Erythroblast (primary cell): ENCODE measurements around the gene LRRC46.

Source experiments
- DNase-seq, 2 experiments: peaks; one replicate each; lab custom pipeline; 2025; lab: John Stamatoyannopoulos, UW
- GATA1 ChIP-seq: IDR thresholded peaks from 2 replicates; pipeline ENCODE4 v1.6.1; 2011; ENCODE audit warnings: low read depth, mild to moderate bottlenecking, control low read depth, low read length, moderate library complexity
- POLR2A ChIP-seq: IDR thresholded peaks from 2 replicates; pipeline ENCODE4 v1.6.1; 2011; ENCODE audit warnings: mild to moderate bottlenecking, low read length

The LRRC46 gene

GRCh38 chr17:47831003-47831933 is at the start of gene LRRC46, which contains the start of gene MRPL10:
Gene LRRC46 (plus strand): TSS chr17:47831670. CDS start chr17:47831990, 320 bp downstream.
Gene MRPL10 (minus strand): TSS chr17:47831541. CDS start chr17:47831511, 30 bp downstream.
- peak; percentile 95 for TF ChIP-seq POLR2A
- TF ChIP-seq GATA1 = no peak
- DNase-seq = peak; percentile 92 to 95

GRCh38 chr17:47785538-47786123 is 45.8 kb upstream of the LRRC46 start:
- TF ChIP-seq GATA1 = no peak
- no peak for TF ChIP-seq POLR2A
- peak; percentile 37 to 40 for DNase-seq

- DNase-seq = peak; percentile 14 to 24
- TF ChIP-seq GATA1 (no peak), POLR2A (no peak)
Observed at GRCh38 chr17:47789611-47790561, 41.6 kb upstream of the LRRC46 start.

- TF ChIP-seq GATA1 = no peak
- TF ChIP-seq POLR2A = no peak
- no peak for DNase-seq
Observed at GRCh38 chr17:47791025-47791424, 40.4 kb upstream of the LRRC46 start.

- TF ChIP-seq POLR2A = no peak
- no peak for TF ChIP-seq GATA1
- no peak for DNase-seq
Observed at GRCh38 chr17:47792457-47792856, 39.0 kb upstream of the LRRC46 start.

GRCh38 chr17:47792979-47793378 is 38.5 kb upstream of the LRRC46 start:
- no peak for TF ChIP-seq POLR2A
- TF ChIP-seq GATA1 = no peak
- no peak for DNase-seq

GRCh38 chr17:47797797-47798196 is 33.7 kb upstream of the LRRC46 start:
- no peak for DNase-seq
- TF ChIP-seq POLR2A (no peak), GATA1 (no peak)

- DNase-seq = no peak
- no peak for TF ChIP-seq POLR2A
- no peak for TF ChIP-seq GATA1
Observed at GRCh38 chr17:47800686-47801085, 30.8 kb upstream of the LRRC46 start.

GRCh38 chr17:47801176-47801765 is 30.2 kb upstream of the LRRC46 start:
- no peak for DNase-seq
- TF ChIP-seq GATA1 (no peak), POLR2A (no peak)

- TF ChIP-seq GATA1 = no peak
- DNase-seq = no peak
Observed at GRCh38 chr17:47801906-47802305, 29.6 kb upstream of the LRRC46 start.

GRCh38 chr17:47802341-47803022 is 29.0 kb upstream of the LRRC46 start:
- DNase-seq = peak; percentile 35 to 54
- TF ChIP-seq POLR2A (no peak), GATA1 (no peak)

- TF ChIP-seq POLR2A = no peak
- TF ChIP-seq GATA1 = no peak
- DNase-seq = no peak
Observed at GRCh38 chr17:47803201-47803600, 28.3 kb upstream of the LRRC46 start.
